Adipose tissue (tissue), 3 donors: ENCODE data around the gene THAP9. TPM values are rescaled to one million over a fixed set of nuclear protein-coding genes. Genes with fewer than 3 reads are reported as not detected.

Source experiments
- H3K27ac ChIP-seq: one replicate; pipeline ENCODE4 v1.5.1; 2013; ENCODE audit warnings: low read depth, low read length
- WGBS, 3 donors: extraction: QIAGEN DNeasy Blood & Tissue Kit; methylation state at CpG; one replicate each; pipeline ENCODE4 v1.1.7; 2013; 5-methylcytosine and 5-hydroxymethylcytosine counted together
- polyA plus RNA-seq, 3 donors: library from polyadenylated mRNA; stranded (reverse); fragments of 200-250 nt; gene quantifications; one replicate each; pipeline ENCODE4 v1.2.3, GENCODE V29; 2013
- donor health status: healthy with polysubstance abuse.
- donor health status: Bipolar disorder and iron deficiency.
- donor health status: healthy.

Gene THAP9
- polyA plus RNA-seq, 3 donors = 1.0 to 1.8 (median 1.5) TPM

- 81 to 89% (median 85%) methylated on average over 5 of the region's 5 CpGs for WGBS, 3 donors
- no peak overlapping the region for H3K27ac ChIP-seq
Measured at GRCh38 chr4:82930848-82931755, 30.6 kb downstream of the THAP9 start.

GRCh38 chr4:82934441-82934840 lies 33.9 kb downstream of the THAP9 start:
- H3K27ac ChIP-seq = no peak overlapping the region

- no peak overlapping the region for H3K27ac ChIP-seq
- 69 to 94% (median 90%) methylated on average over 2 of the region's 2 CpGs for WGBS, 3 donors
Measured at GRCh38 chr4:82939414-82939813, 38.9 kb downstream of the THAP9 start.

- H3K27ac ChIP-seq = no peak overlapping the region
Measured at GRCh38 chr4:82947498-82947897, 47.0 kb downstream of the THAP9 start.

- H3K27ac ChIP-seq = no peak overlapping the region
- 92 to 97% (median 93%) methylated on average over 1 of the region's 1 CpG for WGBS, 3 donors
Measured at GRCh38 chr4:82948647-82949204, 48.2 kb downstream of the THAP9 start.

GRCh38 chr4:82951196-82951595 lies 50.7 kb downstream of the THAP9 start:
- H3K27ac ChIP-seq = no peak overlapping the region
- WGBS, 3 donors = 95 to 97% (median 97%) methylated on average over 2 of the region's 2 CpGs

DNA sequence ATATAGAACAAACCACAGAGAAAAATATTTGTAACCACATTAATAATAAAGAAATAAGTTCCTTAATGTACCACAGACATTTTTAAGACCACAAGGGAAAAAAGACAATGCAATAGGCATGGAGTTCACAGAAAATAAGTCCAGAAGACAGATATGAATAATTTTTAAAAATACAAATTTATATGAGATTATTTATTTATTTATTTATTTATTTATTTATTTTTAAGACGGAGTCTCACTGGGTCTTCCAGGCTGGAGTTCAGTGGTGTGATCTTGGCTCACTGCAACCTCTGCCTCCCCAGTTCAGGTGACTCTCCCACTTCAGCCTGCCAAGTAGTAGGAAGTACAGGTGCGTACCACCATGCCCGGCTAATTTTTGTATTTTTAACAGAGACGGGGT lies 53.7 kb downstream of the THAP9 start:
- WGBS, 3 donors = 96 to 99% (median 98%) methylated on average over 4 of the region's 4 CpGs
- H3K27ac ChIP-seq = no peak overlapping the region

DNA sequence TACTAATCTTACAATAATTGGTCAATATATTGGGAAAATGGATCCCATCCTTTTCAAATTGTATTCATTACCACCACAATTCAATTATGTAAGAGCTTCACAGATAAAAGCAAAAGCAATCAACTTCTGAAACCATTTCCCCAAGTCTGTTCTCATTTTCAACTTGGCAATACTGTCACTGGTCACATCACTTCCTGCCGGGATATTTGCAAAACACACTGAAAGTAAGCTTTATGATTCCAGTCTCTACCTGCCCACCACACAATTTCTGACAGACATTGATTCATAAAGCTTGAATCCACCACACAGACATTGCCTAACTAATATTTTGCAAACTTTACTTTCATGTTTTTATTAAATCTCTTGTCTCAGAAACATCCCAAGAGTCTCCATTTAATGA lies 56.5 kb downstream of the THAP9 start:
- WGBS, 3 donors = 61 to 95% (median 74%) methylated on average over 1 of the region's 1 CpG
- no peak overlapping the region for H3K27ac ChIP-seq

DNA sequence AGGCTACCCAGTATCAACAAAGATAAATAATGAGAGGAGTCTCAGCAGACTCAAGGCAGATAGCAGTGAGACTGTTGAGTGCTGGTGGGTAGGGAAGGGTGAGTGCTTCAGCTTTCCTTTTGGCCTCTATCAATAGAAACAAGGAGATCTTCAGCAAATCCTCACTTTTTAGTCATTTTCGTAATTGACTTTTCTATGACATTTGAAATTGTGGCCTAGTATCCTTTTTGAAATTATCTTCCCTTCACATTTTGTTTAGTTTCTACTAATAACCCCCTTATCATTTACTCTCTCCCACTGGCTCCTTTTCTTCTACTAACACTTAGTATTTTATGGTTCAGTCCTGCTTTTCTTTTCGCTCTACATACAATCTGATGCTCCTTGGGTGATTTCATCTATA lies 65.2 kb downstream of the THAP9 start:
- WGBS, 3 donors = 97 to 99% (median 97%) methylated on average over 2 of the region's 2 CpGs
- no peak overlapping the region for H3K27ac ChIP-seq

DNA sequence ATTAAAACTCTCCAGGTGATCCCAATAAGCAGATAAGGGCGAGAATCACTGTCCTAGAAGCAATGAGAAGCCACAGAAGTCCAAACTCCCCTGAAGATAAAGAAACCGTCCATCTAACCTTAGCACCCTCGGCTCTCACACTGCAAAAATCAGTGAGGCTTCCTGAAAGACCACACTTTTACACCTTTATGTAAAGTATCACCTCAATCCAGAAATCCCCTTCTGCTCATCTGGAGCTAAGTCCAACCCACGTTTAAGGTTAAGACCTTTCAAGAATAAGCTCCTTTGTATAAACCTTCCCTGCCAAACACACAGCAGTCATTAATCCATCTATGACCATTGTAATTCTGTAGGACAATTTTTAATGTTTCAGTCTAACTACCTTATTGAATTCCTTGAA lies 68.4 kb downstream of the THAP9 start:
- WGBS, 3 donors = 69 to 90% (median 86%) methylated on average over 4 of the region's 4 CpGs
- no peak overlapping the region for H3K27ac ChIP-seq

GRCh38 chr4:82969414-82969813 lies 68.9 kb downstream of the THAP9 start:
- H3K27ac ChIP-seq = no peak overlapping the region
- 39 to 94% (median 83%) methylated on average over 2 of the region's 2 CpGs for WGBS, 3 donors

Other genes with a start within 250 kb of the THAP9 start
- gene SCD5, start 101.9 kb upstream of the THAP9 start, polyA plus RNA-seq = 10 to 100 TPM in 2 of 3 donors, 1 to 10 TPM in 1; 4.3 to 18.6 (median 14.3) TPM
- gene SEC31A, start 9.6 kb upstream of the THAP9 start, polyA plus RNA-seq = 100 to 1,000 TPM in 1 of 3 donors, 10 to 100 TPM in 2; 74.9 to 133 (median 92.4) TPM
- gene LIN54, start 110.1 kb downstream of the THAP9 start, polyA plus RNA-seq = 1 to 10 TPM; 1.6 to 2.7 (median 2.2) TPM
- gene COPS4, start 134.4 kb downstream of the THAP9 start, polyA plus RNA-seq = 10 to 100 TPM; 16.6 to 36.0 (median 28.2) TPM
- gene PLAC8, start 214.0 kb downstream of the THAP9 start, polyA plus RNA-seq = 10 to 100 TPM in 1 of 3 donors, 1 to 10 TPM in 2; 2.5 to 19.4 (median 7.6) TPM